H9 (cell line): Measurements from ENCODE around the gene PRKCA. TPM values are rescaled to one million over a fixed set of nuclear protein-coding genes. Genes with fewer than 3 reads are reported as not detected.

Experiments
- DNase-seq: peaks from one replicate; pipeline ENCODE4 v3.0.0-alpha.2; 2017
- H2AFZ ChIP-seq: one replicate; pipeline ENCODE4 v1.6.1; 2013; ENCODE audit warnings: mild to moderate bottlenecking, low read length, control low read depth, moderate library complexity
- H2AK5ac ChIP-seq: 2 replicates; pipeline ENCODE4 v1.6.1; 2013; ENCODE audit warnings: low read length, control low read depth, mixed read lengths; ENCODE audit not compliant: insufficient read length
- H2BK120ac ChIP-seq: one replicate; pipeline ENCODE4 v1.6.1; 2013; ENCODE audit warnings: low read depth, mild to moderate bottlenecking, low read length, control low read depth, inconsistent platforms; ENCODE audit not compliant: poor library complexity, severe bottlenecking
- H2BK12ac ChIP-seq: 2 replicates; pipeline ENCODE4 v1.6.1; 2013; ENCODE audit warnings: low read length, control low read depth, mixed read lengths, low read depth; ENCODE audit not compliant: insufficient read length
- H2BK15ac ChIP-seq: 2 replicates; pipeline ENCODE4 v1.6.1; 2013; ENCODE audit warnings: low read depth, low read length, control low read depth
- H2BK20ac ChIP-seq: one replicate; pipeline ENCODE4 v1.6.1; 2013; ENCODE audit warnings: low read depth, mild to moderate bottlenecking, low read length, control low read depth, inconsistent platforms; ENCODE audit not compliant: poor library complexity, severe bottlenecking
- H2BK5ac ChIP-seq: 2 replicates; pipeline ENCODE4 v1.6.1; 2013; ENCODE audit warnings: low read length, control low read depth, mixed read lengths; ENCODE audit not compliant: insufficient read length
- H3K14ac ChIP-seq: 2 replicates; pipeline ENCODE4 v1.6.1; 2013; ENCODE audit warnings: low read length, control low read depth; ENCODE audit not compliant: insufficient read depth
- H3K18ac ChIP-seq: 2 replicates; pipeline ENCODE4 v1.6.1; 2013; ENCODE audit warnings: low read depth, mild to moderate bottlenecking, mixed read lengths, low read length, control low read depth; ENCODE audit not compliant: insufficient read length
- H3K23ac ChIP-seq: 2 replicates; pipeline ENCODE4 v1.6.1; 2013; ENCODE audit warnings: low read length, control low read depth, mixed read lengths, low read depth; ENCODE audit not compliant: insufficient read length
- H3K23me2 ChIP-seq: 2 replicates; pipeline ENCODE4 v1.6.1; 2013; ENCODE audit warnings: low read depth, mild to moderate bottlenecking, mixed read lengths, low read length, control low read depth; ENCODE audit not compliant: insufficient read length, poor library complexity, severe bottlenecking
- H3K27ac ChIP-seq: 2 replicates; pipeline ENCODE4 v1.5.1; 2013; ENCODE audit warnings: low read length, control low read depth, mixed read lengths, low read depth; ENCODE audit not compliant: insufficient read length
- H3K27me3 ChIP-seq: 2 replicates; pipeline ENCODE4 v1.6.1; 2013; ENCODE audit warnings: low read length, control low read depth, inconsistent platforms; ENCODE audit not compliant: insufficient read depth
- H3K4ac ChIP-seq: 2 replicates; pipeline ENCODE4 v1.6.1; 2013; ENCODE audit warnings: low read depth, mild to moderate bottlenecking, control low read depth, inconsistent platforms, low read length, moderate library complexity
- H3K4me1 ChIP-seq: 2 replicates; pipeline ENCODE4 v1.6.1; 2013; ENCODE audit warnings: low read length, control low read depth, inconsistent platforms; ENCODE audit not compliant: insufficient read depth
- H3K4me2 ChIP-seq: 2 replicates; pipeline ENCODE4 v1.6.1; 2013; ENCODE audit warnings: low read length, control low read depth, mixed read lengths; ENCODE audit not compliant: insufficient read length, insufficient read depth
- H3K56ac ChIP-seq: 2 replicates; pipeline ENCODE4 v1.6.1; 2013; ENCODE audit warnings: low read depth, mild to moderate bottlenecking, mixed read lengths, low read length, control low read depth; ENCODE audit not compliant: insufficient read length
- H3K79me1 ChIP-seq: 2 replicates; pipeline ENCODE4 v1.6.1; 2013; ENCODE audit warnings: low read depth, mild to moderate bottlenecking, moderate library complexity, low read length, control low read depth, inconsistent platforms; ENCODE audit not compliant: insufficient read depth, poor library complexity, severe bottlenecking
- H3K79me2 ChIP-seq: 2 replicates; pipeline ENCODE4 v1.6.1; 2013; ENCODE audit warnings: low read length, control low read depth, inconsistent platforms; ENCODE audit not compliant: insufficient read depth
- H3K9ac ChIP-seq: 2 replicates; pipeline ENCODE4 v1.6.1; 2013; ENCODE audit warnings: low read length, control low read depth, mixed read lengths; ENCODE audit not compliant: insufficient read length; ENCODE audit errors: extremely low read depth
- H3K9me3 ChIP-seq: one replicate; pipeline ENCODE4 v1.6.1; 2013; ENCODE audit warnings: low read depth, low read length, inconsistent platforms; ENCODE audit not compliant: control insufficient read depth
- H3T11ph ChIP-seq: one replicate; pipeline ENCODE4 v1.6.1; 2013; ENCODE audit warnings: mild to moderate bottlenecking, low read length, control low read depth, inconsistent platforms
- H4K20me1 ChIP-seq: one replicate; pipeline ENCODE4 v1.6.1; 2013; ENCODE audit not compliant: control insufficient read depth, insufficient read length, insufficient read depth
- H4K5ac ChIP-seq: 2 replicates; pipeline ENCODE4 v1.6.1; 2013; ENCODE audit warnings: low read depth, mild to moderate bottlenecking, mixed read lengths, low read length, control low read depth; ENCODE audit not compliant: insufficient read length
- H4K8ac ChIP-seq: replicated peaks from 2 replicates; pipeline ENCODE4 v1.6.1; 2013; ENCODE audit warnings: low read length, control low read depth, mixed read lengths, low read depth; ENCODE audit not compliant: insufficient read length
- H4K91ac ChIP-seq: 2 replicates; pipeline ENCODE4 v1.6.1; 2013; ENCODE audit warnings: low read depth, mild to moderate bottlenecking, moderate library complexity, mixed read lengths, low read length, control low read depth; ENCODE audit not compliant: insufficient read length
- H3K27ac Mint-ChIP-seq, 3 experiments: 2 replicates in 2 of 3; 3 replicates in 1 of 3; pipeline ENCODE4 v1.8.0; 2020 to 2021; ENCODE audit warnings: mixed read lengths in 3 of 3, mild to moderate bottlenecking in 1 of 3, moderate library complexity in 1 of 3
- H3K27me3 Mint-ChIP-seq: 2 replicates; pipeline ENCODE4 v1.8.0; 2021; ENCODE audit warnings: low read depth, mild to moderate bottlenecking, moderate library complexity, mixed read lengths
- H3K36me3 Mint-ChIP-seq, 3 experiments: 2 replicates in 2 of 3; 3 replicates in 1 of 3; pipeline ENCODE4 v1.8.0; 2020 to 2021; ENCODE audit warnings: low read depth in 3 of 3, mixed read lengths in 3 of 3; ENCODE audit not compliant: insufficient read depth in 1 of 3
- H3K4me1 Mint-ChIP-seq, 2 experiments: 2 replicates each; pipeline ENCODE4 v1.8.0; 2020; ENCODE audit warnings: mixed read lengths in 2 of 2
- H3K4me3 Mint-ChIP-seq, 2 experiments: 2 replicates in 1 of 2; 3 replicates in 1 of 2; pipeline ENCODE4 v1.8.0; 2020 to 2021; ENCODE audit warnings: mild to moderate bottlenecking in 2 of 2, mixed read lengths in 2 of 2, moderate library complexity in 1 of 2
- H3K9me3 Mint-ChIP-seq, 2 experiments: 2 replicates in 1 of 2; 3 replicates in 1 of 2; pipeline ENCODE4 v1.8.0; 2020; ENCODE audit warnings: mild to moderate bottlenecking in 2 of 2, mixed read lengths in 2 of 2, moderate library complexity in 1 of 2
- CTCF ChIP-seq: fragments of 200-600 bp; sonication (generic); conservative IDR thresholded peaks from 3 replicates; pipeline ENCODE4 v1.8.0; 2021; ENCODE audit warnings: antibody characterized with exemption, mild to moderate bottlenecking
- WGBS: extraction: QIAGEN DNeasy Blood & Tissue Kit; methylation state at CpG from one replicate; pipeline ENCODE4 v1.1.7; 2013; ENCODE audit warnings: missing lambda C conversion rate, low lambda C conversion rate, mixed read lengths; ENCODE audit not compliant: insufficient read length; ENCODE audit errors: extremely low coverage; 5-methylcytosine and 5-hydroxymethylcytosine counted together
- total RNA-seq: library from RNA; stranded (reverse); gene quantifications from 2 replicates; pipeline ENCODE4 v1.2.1, GENCODE V29; 2021

PRKCA gene
- total RNA-seq, 1 experiment from 2014 or later, result 10.5 TPM

GRCh38 chr17:66386498-66387351 lies 84.3 kb downstream of the PRKCA start:
- H3K27ac Mint-ChIP-seq, result no peak overlapping the region; a peak in 1 of 7 replicates

More at GRCh38 chr17:66386498-66387351, 84.3 kb downstream of the PRKCA start:
- Mint-ChIP-seq H3K4me3 (no peak overlapping the region), H3K4me1 (peaks cover 13 to 19% of the 10 kb centered on the region in 2 experiments), H3K27me3 (no peaks in the 10 kb centered on the region), H3K36me3 (peaks cover 2 to 6% (median 3%) of the 10 kb centered on the region in 3 experiments; a peak in 4 of 7 replicates), H3K9me3 (no peaks in the 10 kb centered on the region; a peak in 1 of 5 replicates)
- no CpG with 5 or more reads among the region's 2 CpGs for WGBS
- no peak overlapping the region for H3K14ac ChIP-seq
- no peak overlapping the region for H3K9ac ChIP-seq
- H2BK120ac ChIP-seq, result no peak overlapping the region
- no peaks in the 10 kb centered on the region for H3K9me3 ChIP-seq
- H4K20me1 ChIP-seq, result no peaks in the 10 kb centered on the region
- H3K18ac ChIP-seq, result no peak overlapping the region
- H3K23ac ChIP-seq, result no peak overlapping the region
- DNase-seq, result no peak
- H3K23me2 ChIP-seq, result no peaks in the 10 kb centered on the region
- no peak overlapping the region for H4K5ac ChIP-seq
- no peak overlapping the region for H2AFZ ChIP-seq
- H3K4me2 ChIP-seq, result no peak overlapping the region
- no peak overlapping the region for H3T11ph ChIP-seq
- no peak overlapping the region for H3K27ac ChIP-seq
- H4K91ac ChIP-seq, result no peak overlapping the region
- no peak overlapping the region for H3K56ac ChIP-seq
- TF ChIP-seq CTCF, result no peak
- no peak overlapping the region for H3K4ac ChIP-seq
- no peaks in the 10 kb centered on the region for H3K79me2 ChIP-seq
- no peak overlapping the region for H2BK15ac ChIP-seq
- H4K8ac ChIP-seq, result no peak overlapping the region
- no peak overlapping the region for H2BK12ac ChIP-seq
- H3K79me1 ChIP-seq, result peaks cover 2% of the 10 kb centered on the region
- peaks cover 6% of the 10 kb centered on the region; the same call in 1 of the 2 replicates for H3K4me1 ChIP-seq
- H2BK20ac ChIP-seq, result no peak overlapping the region
- H3K27me3 ChIP-seq, result no peaks in the 10 kb centered on the region
- no peak overlapping the region for H2BK5ac ChIP-seq
- no peak overlapping the region for H2AK5ac ChIP-seq
